ENCODE measurements around the gene RAPGEF2.

Gene RAPGEF2

GRCh38 chr4:159319027-159319426 lies 216.1 kb downstream of the RAPGEF2 start:
- no peak for DNase-seq (ENCODE audit: low spot score)

GRCh38 chr4:159326480-159326879 lies 223.6 kb downstream of the RAPGEF2 start:
- no peak for DNase-seq (ENCODE audit: low spot score)

- DNase-seq (ENCODE audit: low spot score): no peak
Observed at GRCh38 chr4:159328766-159329165, 225.9 kb downstream of the RAPGEF2 start.

- DNase-seq (ENCODE audit: low spot score): no peak
Observed at GRCh38 chr4:159334461-159334860, 231.6 kb downstream of the RAPGEF2 start.

GRCh38 chr4:159337041-159337440 lies 234.2 kb downstream of the RAPGEF2 start:
- DNase-seq (ENCODE audit: low spot score): no peak

GRCh38 chr4:159341522-159341921 lies 238.6 kb downstream of the RAPGEF2 start:
- peak; percentile 16 for DNase-seq (ENCODE audit: low spot score)

GRCh38 chr4:159342374-159342773 lies 239.5 kb downstream of the RAPGEF2 start:
- DNase-seq (ENCODE audit: low spot score): no peak

- DNase-seq (ENCODE audit: low spot score): no peak
Observed at GRCh38 chr4:159343116-159343515, 240.2 kb downstream of the RAPGEF2 start.

GRCh38 chr4:159344877-159345276 lies 242.0 kb downstream of the RAPGEF2 start:
- DNase-seq (ENCODE audit: low spot score): no peak

- DNase-seq (ENCODE audit: low spot score): no peak
Observed at GRCh38 chr4:159346681-159347080, 243.8 kb downstream of the RAPGEF2 start.

GRCh38 chr4:159347813-159348212 lies 244.9 kb downstream of the RAPGEF2 start:
- DNase-seq (ENCODE audit: low spot score): no peak

GRCh38 chr4:159349332-159349731 lies 246.5 kb downstream of the RAPGEF2 start:
- DNase-seq (ENCODE audit: low spot score): no peak

- DNase-seq (ENCODE audit: low spot score): no peak
Observed at GRCh38 chr4:159352609-159353008, 249.7 kb downstream of the RAPGEF2 start.

GRCh38 chr4:159353422-159354116 lies 250.7 kb downstream of the RAPGEF2 start:
- no peak for DNase-seq (ENCODE audit: low spot score)

GRCh38 chr4:159355466-159355865 lies 252.6 kb downstream of the RAPGEF2 start:
- DNase-seq (ENCODE audit: low spot score): no peak

GRCh38 chr4:159357350-159357749 lies 254.5 kb downstream of the RAPGEF2 start:
- no peak for DNase-seq (ENCODE audit: low spot score)

- peak; percentile 82 for DNase-seq (ENCODE audit: low spot score)
Observed at GRCh38 chr4:159358226-159358625, 255.3 kb downstream of the RAPGEF2 start.

GRCh38 chr4:159360549-159360948 lies 257.7 kb downstream of the RAPGEF2 start:
- peak; percentile 65 for DNase-seq (ENCODE audit: low spot score)

GRCh38 chr4:159363361-159363760 lies 260.5 kb downstream of the RAPGEF2 start:
- peak; percentile 13 for DNase-seq (ENCODE audit: low spot score)

- DNase-seq (ENCODE audit: low spot score): peak; percentile 43
Observed at GRCh38 chr4:159366966-159367780, 264.3 kb downstream of the RAPGEF2 start.

- no peak for DNase-seq (ENCODE audit: low spot score)
Observed at GRCh38 chr4:159367781-159368080, 264.9 kb downstream of the RAPGEF2 start.

- no peak for DNase-seq (ENCODE audit: low spot score)
Observed at GRCh38 chr4:159368320-159368719, 265.4 kb downstream of the RAPGEF2 start.

GRCh38 chr4:159369256-159369655 lies 266.4 kb downstream of the RAPGEF2 start:
- no peak for DNase-seq (ENCODE audit: low spot score)

- no peak for DNase-seq (ENCODE audit: low spot score)
Observed at GRCh38 chr4:159370286-159370685, 267.4 kb downstream of the RAPGEF2 start.

Measured in GM03348 (cell line).